HG03280 (cell line): ENCODE data around the gene RNF181.
"Not testable (repeated sequence)": the region's sequence is repeated elsewhere in the genome, so short reads cannot be mapped to it uniquely, and the experiment has no call there.

Source experiments
- ATAC-seq: cut with Tn5 transposase; IDR thresholded peaks from one replicate; pipeline ENCODE4 v1.9.1; 2021; ENCODE audit warnings: mild to moderate bottlenecking, moderate library complexity; ENCODE audit not compliant: unreplicated experiment

Gene RNF181

DNA sequence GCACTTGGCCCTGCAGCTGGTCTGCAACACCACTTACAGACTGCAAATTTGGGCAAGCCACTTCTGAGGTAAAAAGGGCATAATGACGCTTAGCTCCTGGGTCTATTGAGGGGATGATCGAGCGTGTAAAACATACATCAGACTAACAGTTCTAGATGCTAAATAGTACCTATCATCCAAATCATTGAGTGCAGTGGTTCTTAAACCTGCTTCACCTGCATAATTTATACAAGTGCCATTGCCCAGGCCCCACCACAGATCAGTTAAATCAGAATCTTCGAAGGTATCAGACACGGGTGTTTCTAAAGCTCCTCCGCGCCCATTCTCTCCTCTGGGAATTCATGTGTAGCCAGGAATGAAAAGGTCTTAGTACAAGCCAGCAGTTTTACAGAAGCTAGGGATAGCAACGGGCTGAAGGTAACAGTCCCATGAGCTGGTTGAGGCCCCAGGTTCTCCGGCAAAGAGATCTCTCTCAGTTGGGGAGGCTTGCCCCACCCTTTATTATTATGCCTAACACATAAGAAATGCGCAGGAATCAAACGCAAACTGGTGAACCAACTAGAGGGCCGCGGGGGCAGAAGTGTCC, 737 bp upstream of the RNF181 start:
- ATAC-seq, result no peak

- no peak for ATAC-seq
Observed at GRCh38 chr2:85596026-85596333, 435 bp downstream of the RNF181 start.

GRCh38 chr2:85596486-85597143, 1.1 kb downstream of the RNF181 start:
- no peak for ATAC-seq

DNA sequence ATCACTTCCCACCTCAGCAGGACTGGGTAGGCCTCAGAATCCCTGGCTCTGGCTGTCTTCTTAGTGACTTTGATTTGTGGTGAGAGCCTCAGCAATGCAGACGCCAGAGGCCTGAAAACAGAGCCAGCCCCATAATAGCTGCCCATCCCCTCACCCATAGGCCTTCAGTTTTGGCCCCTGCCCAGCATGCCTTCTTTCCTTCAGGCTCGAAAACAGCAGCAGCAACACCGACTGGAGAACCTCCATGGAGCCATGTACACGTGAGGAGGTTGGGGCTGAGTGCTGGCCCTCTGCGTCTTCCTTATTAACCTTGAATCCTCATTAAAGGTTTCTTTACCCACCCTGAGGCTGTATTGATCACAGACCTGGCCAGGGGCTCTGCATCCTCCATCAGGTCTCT, 1.7 kb downstream of the RNF181 start:
- no peak for ATAC-seq

GRCh38 chr2:85598594-85599340, 3.2 kb downstream of the RNF181 start:
- ATAC-seq, result no peak

GRCh38 chr2:85599468-85600234, 4.1 kb downstream of the RNF181 start:
- ATAC-seq, result no peak

DNA sequence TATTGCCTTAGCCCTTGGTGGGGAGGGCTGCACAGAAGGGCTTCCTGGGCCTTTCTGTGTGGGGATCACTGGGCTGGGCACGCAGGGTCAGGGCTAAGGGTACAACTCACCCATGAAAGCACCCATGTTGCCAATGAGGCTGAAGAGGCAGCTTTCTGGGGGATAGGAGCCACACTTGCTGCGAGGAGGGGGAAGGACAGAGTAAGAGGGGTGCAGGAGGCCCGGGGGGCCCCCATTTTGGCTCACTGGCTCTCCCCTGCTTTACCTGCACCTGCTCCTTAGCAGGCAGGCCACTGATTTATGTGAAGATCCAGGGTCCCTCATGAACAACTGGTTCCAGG, 4.7 kb downstream of the RNF181 start:
- no peak for ATAC-seq

DNA sequence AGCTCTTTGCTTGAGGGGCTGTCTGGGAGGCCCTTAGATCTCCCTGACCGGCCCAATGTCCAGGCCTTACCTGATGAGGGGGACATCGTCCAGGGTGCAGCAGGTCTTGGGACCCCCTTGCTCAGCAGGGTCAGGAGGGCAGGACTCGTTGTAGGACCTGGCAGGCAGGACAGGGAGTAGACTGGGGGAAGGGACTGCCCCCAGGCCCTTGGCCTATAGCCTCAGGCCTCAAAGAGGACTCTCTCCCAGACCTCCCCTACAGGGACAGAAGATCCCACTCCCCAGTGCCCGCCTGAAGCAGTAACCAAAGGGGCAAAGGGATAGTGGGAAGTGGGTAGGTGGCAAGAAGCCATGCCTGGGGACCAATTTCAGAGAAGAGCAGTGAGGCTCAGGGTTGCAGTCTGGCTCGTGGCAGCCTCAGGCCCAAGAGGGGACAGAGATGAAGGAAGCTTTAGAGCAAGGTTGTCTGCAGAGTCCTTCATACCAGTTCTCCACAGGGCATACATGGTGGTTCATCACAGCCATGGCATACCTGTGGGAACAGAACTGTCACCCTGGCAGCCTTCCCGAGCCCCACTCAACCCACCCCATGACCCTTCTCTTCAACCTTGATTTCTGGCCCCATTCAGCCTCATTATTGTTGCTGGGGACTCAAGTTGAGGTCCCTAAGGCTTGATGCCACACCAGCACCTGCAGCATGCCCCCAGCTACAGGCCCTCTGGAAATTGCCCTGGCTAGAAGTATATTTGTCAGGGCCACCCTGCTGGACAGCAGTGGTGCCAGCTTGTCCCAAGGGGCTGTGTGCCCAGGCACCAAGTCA, 5.6 kb downstream of the RNF181 start:
- no peak for ATAC-seq

DNA sequence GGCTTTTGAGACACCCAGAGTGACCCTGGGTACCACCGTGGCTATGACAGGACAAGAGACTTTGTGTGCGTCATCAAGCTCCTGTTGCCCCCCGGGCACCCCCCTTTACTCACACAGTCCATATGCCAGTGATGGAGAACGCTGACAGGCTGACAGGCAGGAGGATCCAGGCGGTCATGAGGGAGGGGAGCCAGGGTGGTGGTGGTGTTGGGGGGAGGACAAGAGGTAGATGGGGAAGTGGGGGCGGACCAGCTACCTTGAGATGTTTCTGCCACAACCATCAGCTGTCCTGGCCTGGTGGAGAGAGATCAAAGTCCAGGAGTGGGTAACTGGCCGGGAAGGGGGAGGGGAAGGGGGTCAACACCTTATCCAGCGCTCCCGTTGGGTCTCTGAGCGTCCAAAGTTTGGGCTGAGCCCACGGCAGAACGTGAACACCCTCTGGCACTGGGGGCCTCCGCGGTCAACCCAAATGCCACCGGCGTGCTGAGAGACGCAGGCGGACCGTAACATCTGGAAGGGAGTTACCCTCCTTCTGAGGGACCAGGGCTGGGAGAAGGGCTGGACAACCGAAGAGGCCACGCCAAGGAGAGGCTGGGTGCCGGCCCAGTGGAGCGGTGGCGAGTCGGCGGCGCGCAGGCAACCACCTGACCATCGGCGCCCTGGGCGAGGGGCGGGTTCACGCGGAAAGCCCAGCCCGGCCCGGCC, 6.4 kb downstream of the RNF181 start:
- peak; percentile 26 for ATAC-seq

DNA sequence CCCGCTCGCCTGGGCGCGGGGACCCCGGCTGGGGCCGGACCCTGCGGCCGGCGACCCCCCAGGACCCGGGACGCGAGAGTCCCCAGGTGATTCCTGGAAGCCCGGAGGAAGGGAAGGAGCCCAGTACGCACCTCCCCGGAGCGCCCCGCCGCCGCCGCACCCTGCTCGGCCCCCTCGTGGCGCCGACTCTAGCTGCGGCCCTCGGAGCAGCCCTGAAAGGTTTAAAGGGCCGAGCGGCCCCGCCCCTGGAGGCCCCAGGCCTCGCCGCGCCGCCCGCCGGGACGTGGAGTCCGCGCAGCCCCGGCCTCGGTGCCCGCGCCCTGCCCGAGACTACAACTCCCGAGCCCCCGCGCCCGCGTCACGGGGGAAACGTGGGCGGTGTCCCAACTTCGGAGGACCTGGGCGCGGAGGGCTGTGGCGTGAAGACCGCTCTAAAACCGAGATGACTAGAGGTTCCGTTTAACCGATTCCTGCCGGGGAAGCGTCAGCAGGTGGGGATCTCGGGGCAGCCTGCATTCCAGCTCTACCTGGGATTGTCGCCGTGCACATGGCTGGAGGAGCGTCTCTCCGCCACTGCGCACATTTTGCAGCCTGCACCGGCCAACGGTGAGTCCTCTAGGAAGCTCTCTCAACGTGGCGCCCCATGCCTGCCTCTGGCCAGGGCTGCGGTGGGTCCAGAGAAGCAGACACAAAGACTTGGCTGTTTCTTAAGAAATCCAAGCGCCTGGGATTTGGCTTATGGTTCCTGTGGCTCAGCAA, 7.1 kb downstream of the RNF181 start, which contains the start of gene TMEM150A:
Gene TMEM150A, minus strand, starts transcription at position 223 of the 759 bp plus-strand sequence. CDS start 750 bp downstream, outside the sequence.
- ATAC-seq, result peak; percentile 94

GRCh38 chr2:85604133-85604444, 8.5 kb downstream of the RNF181 start:
- ATAC-seq, result not testable (repeated sequence)

GRCh38 chr2:85604568-85605339, 9.2 kb downstream of the RNF181 start:
- ATAC-seq, result no peak

DNA sequence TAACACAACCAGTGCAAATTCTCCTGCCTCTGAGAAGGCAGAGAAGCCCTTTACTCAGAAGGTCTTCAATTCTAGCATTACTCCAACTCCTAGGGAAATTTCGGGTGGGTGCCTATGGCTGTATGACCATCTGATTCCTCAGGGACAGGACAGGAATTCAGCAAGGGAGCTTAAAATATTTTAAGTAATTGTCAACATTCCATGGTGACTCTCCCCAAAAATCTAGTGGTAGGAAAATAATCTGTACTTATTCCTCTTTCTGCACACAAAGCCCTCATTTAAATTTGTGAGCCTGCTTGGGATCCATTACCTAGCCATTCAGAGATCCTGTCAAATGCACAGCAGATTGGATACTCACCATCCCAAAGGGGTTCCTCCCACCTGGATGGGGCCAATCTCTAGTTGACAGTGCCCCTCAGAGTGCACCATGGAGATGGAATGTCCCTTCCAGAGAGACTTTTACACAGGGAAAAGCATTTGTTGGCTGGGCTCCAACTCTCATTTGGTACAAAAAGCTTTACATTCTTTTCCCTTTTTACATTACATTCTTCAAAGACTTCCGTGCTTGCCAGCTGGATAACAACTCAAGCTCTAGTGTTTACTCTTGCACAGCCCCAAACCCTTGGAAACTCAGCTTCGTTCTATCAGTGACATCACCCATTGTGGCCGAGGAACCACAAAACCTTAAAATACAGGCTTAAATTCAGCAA, 10.0 kb downstream of the RNF181 start:
- no peak for ATAC-seq

DNA sequence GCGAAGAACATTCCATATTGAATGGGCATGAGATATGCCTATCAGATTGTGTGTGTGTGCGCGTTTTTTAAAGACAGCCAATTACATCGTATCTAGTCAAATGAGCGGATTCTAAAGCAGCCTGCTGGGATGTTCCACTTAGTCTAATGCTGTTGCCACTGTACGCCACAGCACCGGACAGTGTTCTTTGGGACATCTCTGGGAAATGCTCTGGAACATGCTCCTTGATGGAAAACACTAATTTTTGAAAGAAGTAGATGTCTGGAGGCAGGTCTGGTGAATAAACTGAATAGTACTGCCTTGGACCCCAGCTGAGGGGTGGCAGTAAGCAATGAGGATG, 10.5 kb downstream of the RNF181 start:
- ATAC-seq, result no peak

- no peak for ATAC-seq
Observed at GRCh38 chr2:85607268-85608215, 12.0 kb downstream of the RNF181 start.

- no peak for ATAC-seq
Observed at GRCh38 chr2:85611217-85611704, 15.7 kb downstream of the RNF181 start.
